CD4-positive, alpha-beta T cell treated with Interleukin-15 for 1 hour (primary cell): ENCODE measurements around the gene PRDM15.

Experiments
- DNase-seq: peaks from one replicate; pipeline ENCODE4 v3.0.0-alpha.2; 2020

The PRDM15 gene

GRCh38 chr21:41772351-41773080 lies 106.6 kb downstream of the PRDM15 start:
- no peak for DNase-seq

DNA sequence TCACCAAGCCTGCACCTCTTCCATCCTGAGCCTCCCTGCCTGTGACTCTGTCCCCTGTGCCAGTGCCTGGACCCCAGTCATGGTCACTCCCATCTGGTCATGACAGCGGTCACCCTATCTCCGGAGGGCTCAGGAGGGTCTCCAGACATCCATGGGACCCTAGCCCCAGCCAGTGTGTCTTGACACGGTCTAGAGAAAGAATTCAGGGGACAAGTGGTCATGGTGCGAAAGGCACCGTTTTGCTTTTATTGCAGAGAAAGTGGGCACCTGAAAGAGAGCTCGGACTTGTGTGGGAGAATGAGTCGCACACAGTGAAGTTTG lies 107.6 kb downstream of the PRDM15 start:
- no peak for DNase-seq

DNA sequence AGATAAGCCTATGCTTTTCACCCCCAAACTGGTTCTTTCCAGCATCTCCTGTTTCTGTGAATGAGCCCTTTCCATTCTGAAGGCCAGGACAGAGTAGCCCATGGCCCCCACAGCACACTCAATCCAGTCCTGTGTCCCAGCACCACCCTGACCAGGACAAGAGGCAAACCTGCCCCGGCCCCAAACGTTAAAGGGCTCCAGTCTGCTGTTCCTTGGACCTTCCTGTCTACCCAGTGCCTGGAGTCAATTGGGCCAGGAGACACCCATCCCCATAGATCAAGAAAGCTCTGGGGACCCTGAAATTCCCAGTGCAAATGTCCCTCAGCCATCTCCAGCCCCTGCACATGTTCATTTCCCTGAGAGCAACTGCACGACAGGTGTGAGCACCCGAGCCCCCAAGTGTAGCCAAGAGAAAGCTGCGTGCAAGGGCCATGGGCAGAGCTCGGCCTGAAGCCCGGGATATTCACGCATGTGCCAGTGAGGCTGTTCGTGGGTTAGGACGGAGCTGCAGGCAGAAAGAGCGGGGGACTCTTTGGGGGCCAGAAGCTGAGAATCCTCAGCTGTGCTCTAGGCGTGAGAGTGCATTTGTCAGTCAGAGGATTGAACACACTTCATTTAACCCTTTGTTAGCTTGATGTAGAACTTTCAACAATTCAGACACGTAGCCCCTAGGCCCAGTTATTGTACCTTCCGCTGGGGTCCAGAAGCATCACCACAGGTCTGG lies 108.1 kb downstream of the PRDM15 start:
- DNase-seq = no peak

DNA sequence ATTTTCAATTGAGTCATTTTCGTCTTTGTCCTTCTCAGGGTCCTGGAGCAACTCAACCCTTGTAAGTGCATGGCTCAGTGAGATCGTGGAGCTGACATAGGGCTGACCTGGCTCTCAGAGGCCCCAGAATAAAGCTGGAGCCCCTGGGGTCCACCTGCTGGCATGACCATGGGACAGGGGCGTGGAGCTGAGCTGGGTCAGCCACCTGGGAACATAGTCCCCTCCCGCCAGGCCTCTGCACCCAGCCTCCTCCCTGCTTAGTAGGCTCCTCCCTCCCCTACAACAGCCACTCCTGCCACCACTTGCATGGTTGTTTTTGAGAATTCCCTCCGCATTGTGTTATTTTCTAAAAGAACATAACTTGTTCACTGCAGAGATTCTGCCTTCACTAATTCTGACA lies 109.2 kb downstream of the PRDM15 start:
- no peak for DNase-seq

- DNase-seq = no peak
Measured at GRCh38 chr21:41769521-41769920, 109.6 kb downstream of the PRDM15 start.

GRCh38 chr21:41769111-41769510 lies 110.0 kb downstream of the PRDM15 start:
- no peak for DNase-seq

- DNase-seq = no peak
Measured at GRCh38 chr21:41768437-41769042, 110.6 kb downstream of the PRDM15 start.

- no peak for DNase-seq
Measured at GRCh38 chr21:41767606-41768436, 111.3 kb downstream of the PRDM15 start.

GRCh38 chr21:41766883-41767605 lies 112.1 kb downstream of the PRDM15 start, which contains the start of gene RIPK4:
Gene RIPK4 (minus strand): TSS chr21:41767052. CDS start chr21:41767041, 11 bp downstream.
- peak; percentile 62 for DNase-seq

DNA sequence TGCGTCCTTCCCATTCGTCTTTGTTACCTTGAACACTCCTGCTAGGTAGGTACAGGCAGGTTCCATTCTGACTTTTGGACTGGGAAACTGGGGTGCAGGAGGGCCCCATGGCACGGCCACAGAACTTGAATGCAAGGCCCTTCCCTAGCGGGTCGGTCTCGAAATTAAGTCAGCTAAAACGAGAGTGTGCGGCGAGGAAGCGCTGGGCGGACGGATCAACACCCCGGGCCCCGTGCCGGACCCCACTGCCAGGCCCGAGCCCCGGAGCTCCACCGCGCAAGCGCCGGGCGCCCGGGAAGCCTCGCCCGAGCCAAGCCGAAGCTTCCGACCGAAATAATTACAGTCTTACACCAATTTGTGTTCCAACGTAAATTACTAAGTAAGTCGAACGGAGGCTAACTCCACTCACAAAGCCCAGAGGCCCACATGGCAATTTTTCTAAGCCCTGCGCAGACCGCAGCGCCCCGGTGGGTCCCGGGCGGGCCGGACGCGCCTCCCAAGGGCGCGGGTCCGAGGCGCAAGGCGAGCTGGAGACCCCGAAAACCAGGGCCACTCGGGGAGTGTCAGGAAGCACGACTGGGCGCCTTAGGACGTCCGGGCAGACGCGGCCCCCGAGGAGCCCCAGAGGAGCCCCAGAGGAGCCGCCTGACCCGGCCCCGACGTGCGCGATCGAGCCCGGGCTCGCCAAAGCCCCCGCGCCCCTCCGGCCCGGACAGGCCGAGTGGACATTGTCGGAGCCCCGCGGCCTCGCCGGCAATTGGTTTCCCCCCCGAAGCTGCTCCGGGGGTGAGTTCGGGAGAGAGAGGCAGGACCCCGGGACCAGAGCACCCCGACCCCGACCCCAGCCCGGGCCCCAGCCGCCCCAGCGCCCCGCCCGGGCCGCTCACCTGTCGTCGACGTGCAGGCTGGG lies 112.9 kb downstream of the PRDM15 start:
- no peak for DNase-seq

DNA sequence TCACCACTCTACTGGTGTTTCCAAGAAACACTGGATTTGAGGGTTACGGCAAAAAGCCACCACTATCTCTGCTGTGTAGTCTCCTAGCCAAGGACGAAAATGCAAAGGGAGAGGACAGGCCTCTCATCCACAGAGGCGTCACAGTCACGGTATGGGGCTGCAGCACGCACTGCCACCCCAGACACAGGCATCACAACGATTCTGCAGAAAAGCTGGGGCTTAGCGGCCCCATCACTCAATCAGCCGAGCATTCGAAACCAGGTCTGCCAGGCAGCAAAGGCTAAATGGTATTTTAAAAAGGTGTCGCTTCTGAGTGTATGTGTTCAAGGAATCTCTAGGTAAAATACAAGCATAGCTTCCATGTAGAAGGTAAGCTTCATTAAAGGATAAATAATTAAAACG lies 113.7 kb downstream of the PRDM15 start:
- DNase-seq = no peak

- no peak for DNase-seq
Measured at GRCh38 chr21:41764558-41765419, 114.4 kb downstream of the PRDM15 start.

GRCh38 chr21:41763996-41764395 lies 115.1 kb downstream of the PRDM15 start:
- DNase-seq = no peak

DNA sequence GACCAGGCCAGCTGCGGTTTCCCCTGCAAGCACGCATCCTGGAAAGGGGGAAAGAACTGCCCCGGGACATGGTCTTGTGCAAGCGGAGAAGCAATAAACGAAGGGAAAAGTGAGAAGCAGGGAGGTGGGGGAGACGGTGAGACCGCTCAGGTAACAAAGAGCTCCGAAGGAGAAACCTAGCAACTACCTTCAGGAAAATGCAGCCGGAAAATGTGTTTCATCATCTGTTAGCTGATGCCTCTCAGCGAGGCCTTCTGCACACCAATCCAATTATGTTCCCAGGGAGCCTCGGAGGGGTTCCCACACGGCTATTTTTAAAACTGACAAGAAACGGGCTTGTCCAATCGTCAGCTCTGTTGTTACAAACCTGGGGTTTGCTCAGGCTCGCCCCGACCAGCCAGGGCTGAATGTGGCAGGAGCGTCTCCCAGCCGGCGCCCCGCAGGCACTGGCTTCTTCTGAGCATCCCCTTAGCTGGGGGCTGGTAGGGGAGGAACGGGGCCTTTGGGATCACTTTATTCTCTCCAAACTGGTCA lies 115.7 kb downstream of the PRDM15 start:
- no peak for DNase-seq

DNA sequence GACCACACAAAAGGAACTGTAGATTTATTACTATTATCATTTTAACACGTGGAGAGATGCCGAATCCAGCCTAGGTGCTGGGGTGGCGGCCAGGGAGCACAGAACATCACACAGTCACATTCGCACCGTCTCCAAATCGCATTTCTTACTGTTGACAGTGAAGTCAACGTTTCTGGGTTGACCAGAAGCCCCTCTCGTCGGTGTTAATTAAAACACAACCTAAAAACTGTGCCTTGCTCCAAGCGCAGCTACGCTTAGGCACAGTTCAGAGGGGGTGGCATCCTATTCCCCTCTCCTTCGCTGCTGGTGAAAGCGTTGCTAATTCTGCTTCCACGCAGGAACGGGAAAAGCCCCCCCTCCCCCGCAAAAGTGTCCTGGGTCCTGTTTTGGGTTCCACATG lies 116.4 kb downstream of the PRDM15 start:
- DNase-seq = no peak

- DNase-seq = peak; percentile 33
Measured at GRCh38 chr21:41761934-41762635, 117.1 kb downstream of the PRDM15 start.

DNA sequence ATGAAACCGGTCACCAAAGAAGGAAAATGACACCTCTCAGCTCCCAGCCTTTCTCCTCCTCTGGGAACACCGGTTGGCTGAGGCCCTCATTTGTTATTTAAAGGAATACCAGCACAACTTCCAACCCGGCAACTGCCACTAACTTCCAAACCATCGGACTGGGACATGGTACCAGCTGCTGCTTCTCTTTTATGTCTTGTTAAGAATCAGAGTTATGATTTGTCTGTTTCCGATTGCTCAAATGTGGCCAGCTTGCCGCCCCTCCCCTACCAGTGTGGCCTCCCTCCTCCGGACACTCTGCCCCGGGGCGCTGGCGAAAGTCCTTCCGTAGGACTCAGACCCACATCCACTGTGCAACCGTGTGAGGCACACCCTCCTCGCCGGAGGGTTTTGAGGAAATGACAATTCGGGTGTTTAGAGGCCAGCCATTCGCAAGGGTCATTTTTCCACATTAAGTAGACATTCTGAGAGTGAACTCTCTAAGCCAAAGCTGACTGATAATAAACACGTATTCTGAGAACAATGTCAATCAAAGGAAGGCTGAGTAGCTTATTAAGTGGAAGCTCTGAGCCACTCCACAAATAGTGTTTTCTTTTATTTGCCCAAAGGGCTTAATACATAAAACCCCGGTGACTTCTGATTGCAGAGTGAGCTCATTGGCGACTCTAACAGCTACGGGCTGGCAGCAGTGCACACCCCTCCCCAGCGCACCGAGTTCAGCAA lies 117.8 kb downstream of the PRDM15 start:
- DNase-seq = peak; percentile 73

DNA sequence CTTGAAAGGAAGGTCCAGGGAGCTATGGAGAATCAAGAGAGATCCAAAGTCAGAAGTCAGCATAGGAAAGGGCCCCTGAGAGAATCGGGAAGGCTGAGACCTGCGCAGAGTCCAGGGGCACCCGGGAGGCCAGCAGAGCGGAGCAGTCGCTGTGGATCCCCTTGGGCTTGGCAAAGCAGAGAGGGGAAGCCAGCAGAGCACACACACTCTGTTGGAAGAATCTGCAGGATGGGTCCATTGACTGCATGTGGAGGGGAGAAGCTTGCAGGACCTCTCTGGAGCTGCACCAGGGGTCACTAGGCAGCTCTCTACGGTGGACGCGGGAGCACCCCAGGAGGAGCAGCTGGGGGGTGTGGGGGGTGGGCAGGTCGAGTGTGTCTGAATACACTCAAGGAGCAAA lies 118.7 kb downstream of the PRDM15 start:
- no peak for DNase-seq

DNA sequence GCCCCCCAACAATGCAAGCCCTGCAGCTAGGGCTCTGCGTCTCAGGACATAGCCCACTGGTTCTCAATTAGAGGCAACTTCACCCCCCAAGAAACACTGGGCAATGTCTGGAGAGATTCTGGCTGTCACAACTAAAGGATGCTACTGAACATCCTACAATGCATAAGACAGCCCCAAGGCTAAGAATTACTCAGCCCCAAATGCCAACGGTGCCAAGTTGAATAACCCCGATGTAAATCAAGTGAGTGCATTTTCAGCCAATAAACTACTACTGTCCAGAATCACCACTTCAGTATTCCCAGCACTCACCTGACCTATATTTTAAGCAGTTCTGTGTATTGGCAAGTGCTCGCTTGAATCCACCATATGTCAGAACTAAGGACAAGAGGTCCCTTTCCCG lies 119.2 kb downstream of the PRDM15 start:
- no peak for DNase-seq
